Stimulated activated CD8-positive, alpha-beta memory T cell treated with anti-CD3 and anti-CD28 coated beads, Interleukin-12 subunit alpha, Interleukin-12 subunit beta, amount 100 ng/mL, for 1 hour (primary cell): ENCODE measurements around the gene PRMT7.

Experiments used
- DNase-seq: peaks from one replicate; pipeline ENCODE4 v3.0.0-alpha.2; 2020; ENCODE audit warnings: low read depth

The PRMT7 gene

GRCh38 chr16:68310774-68311511 is at the start of gene PRMT7, which contains the start of gene SLC7A6OS:
PRMT7 (plus strand) TSS chr16:68311019; CDS start chr16:68315980, 4,961 bp downstream.
SLC7A6OS (minus strand) TSS chr16:68310946; CDS start chr16:68310926, 20 bp downstream.
- peak; percentile 82 for DNase-seq

GRCh38 chr16:68263559-68264127 is 47.2 kb upstream of the PRMT7 start:
- DNase-seq: no peak

DNA sequence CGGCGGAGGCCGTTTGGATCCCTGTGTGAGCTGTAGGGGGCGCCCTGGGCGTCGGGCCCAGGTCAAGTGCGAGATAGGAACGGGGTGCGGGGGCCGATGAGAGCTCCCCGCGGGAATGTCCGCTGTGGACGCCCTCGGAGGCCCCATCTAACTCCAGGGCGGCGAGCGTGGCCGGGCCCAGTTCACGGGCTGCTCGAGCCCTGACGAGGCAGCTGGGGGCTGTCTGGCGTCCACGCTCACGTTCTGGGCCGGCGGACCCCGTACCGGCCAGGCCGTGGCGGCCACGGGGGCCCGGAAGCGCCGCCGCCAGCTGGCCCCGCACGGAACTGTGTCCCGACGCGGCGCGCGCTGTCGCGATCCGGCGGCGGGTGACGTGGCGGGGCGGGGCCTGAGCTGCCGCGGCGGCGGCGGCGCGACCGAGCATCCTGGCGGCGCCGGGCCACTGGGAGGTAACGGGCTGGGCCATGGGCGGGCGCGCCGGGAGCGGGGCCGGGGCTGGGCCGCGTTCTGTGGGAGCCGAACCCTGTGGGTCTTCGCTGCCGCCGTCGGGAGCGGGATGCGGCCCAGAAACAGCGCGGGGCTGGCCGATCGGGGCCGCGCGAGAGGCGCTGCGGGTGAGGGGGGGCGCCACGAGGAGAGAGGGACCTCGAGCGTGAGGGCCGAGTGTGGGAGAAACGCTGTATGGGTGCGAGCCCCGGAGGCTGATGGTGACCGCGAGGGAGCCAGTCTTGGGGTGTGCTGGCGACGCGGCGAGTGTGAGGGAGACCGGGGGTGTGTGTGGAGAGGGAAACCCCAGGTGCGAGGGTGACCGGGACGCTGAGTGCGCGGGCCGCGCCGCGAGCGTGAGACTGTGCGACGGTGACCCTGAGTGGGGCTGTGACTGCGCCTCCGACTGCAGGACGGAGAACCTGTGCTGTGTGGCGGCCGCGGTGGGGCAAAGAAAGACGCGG is 46.4 kb upstream of the PRMT7 start, which contains the start of gene SLC7A6:
Gene SLC7A6 (plus strand): TSS at position 399 of the 950 bp plus-strand sequence. CDS start 10,201 bp downstream, outside the sequence.
- peak; percentile 62 for DNase-seq

- no peak for DNase-seq
Observed at GRCh38 chr16:68265078-68265920, 45.5 kb upstream of the PRMT7 start.

- DNase-seq: no peak
Observed at GRCh38 chr16:68267612-68268405, 43.0 kb upstream of the PRMT7 start.

DNA sequence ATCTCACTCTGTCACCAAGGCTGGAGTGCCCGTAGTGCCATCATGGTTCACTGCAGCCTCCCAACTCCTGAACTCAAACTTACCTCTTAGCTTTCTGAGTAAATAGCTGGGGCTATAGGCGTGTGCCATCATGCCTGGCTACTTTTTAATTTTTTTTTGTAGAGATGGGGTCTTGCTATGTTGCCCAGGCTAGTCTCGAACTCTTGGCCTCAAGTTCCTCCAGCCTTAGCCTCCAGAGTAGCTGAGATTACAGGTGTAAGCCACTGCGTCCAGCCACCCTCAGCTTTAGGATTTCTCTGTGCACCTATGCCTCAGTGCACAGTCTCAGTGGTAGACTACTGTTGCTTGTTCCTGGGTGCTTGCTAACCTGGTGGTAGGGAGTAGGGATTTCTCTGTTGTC is 41.0 kb upstream of the PRMT7 start:
- no peak for DNase-seq

- no peak for DNase-seq
Observed at GRCh38 chr16:68270353-68270752, 40.5 kb upstream of the PRMT7 start.

- no peak for DNase-seq
Observed at GRCh38 chr16:68272507-68273209, 38.2 kb upstream of the PRMT7 start.

DNA sequence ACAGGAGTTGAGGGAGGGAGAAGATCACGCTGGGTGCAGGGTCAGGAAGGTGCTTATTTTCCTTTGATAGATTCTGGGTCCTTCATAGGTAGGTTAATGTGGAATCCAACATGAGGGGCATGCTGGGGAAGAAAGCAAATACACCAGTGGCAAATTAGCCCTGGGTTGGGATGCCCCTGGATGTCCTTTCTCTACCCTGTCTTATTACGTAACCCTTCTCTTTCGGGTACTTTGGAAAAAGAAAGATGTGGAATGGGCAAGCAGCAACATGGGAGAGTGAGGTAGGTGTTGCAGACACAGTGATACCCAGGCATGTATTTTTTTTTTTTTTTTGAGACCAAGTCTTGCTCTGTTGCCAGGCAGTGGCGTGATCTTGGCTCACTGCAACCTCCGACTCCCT is 37.4 kb upstream of the PRMT7 start:
- no peak for DNase-seq

DNA sequence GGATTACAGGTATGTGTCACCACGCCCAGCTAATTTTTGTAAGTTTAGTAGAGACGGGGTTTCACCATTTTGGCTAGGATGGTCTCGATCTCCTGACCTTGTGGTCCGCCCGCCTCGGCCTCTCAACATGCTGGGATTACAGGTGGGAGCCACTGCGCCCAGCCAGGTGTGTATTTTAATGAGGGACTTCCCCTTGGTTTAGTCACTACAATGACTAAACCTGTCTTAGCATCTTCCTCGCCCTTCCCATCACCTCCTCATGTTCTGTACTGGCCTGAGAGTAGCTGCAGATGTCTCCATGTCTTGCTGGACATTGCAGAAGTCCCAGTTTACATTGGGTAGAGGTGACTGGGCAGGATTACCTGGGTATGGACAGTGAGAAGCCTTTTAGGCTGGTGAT is 36.9 kb upstream of the PRMT7 start:
- DNase-seq: no peak

DNA sequence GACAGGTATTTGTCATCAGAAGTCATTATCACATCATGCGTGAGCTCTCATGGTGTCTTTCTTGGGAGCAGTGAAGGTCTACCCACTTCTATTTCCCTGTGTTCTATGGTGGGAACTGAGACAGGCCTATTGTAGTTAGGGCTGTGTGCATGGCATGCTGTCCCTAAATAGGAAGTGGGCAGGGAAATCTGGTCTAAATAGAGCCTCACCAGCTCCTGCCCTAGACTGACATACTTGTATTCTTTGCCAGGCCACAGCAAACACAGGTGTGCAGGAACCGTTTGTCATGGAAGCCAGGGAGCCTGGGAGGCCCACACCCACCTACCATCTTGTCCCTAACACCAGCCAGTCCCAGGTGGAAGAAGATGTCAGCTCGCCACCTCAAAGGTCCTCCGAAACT is 36.4 kb upstream of the PRMT7 start:
- no peak for DNase-seq

DNA sequence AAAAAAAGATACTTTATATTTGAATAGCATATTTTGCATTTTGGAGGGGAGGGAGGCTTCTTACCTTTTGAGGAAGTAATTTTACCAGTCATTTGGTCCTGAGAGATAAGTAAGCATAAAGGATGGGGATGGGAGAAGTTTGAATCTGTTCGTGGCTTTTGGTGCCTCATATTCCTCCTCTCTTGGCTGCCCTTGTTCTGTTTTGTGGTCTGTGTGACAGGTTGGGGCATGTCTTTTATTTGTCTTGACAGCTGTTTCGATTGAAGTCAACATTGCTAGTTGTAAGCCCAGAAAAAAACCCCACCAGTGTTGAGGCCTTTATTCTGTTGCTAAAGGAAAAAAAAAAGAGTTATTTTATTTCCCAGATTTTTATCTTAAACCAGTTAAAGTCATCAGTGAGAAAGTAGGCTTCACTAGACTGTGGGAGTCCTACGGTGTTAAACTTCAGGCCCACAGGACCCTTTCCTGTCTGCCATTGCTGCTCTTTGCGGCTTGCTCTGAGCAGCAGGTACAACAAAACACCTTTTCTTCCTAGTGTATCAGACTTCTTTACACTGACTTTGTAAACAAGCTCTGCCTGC is 35.1 kb upstream of the PRMT7 start:
- no peak for DNase-seq

GRCh38 chr16:68276223-68276622 is 34.6 kb upstream of the PRMT7 start:
- DNase-seq: no peak

DNA sequence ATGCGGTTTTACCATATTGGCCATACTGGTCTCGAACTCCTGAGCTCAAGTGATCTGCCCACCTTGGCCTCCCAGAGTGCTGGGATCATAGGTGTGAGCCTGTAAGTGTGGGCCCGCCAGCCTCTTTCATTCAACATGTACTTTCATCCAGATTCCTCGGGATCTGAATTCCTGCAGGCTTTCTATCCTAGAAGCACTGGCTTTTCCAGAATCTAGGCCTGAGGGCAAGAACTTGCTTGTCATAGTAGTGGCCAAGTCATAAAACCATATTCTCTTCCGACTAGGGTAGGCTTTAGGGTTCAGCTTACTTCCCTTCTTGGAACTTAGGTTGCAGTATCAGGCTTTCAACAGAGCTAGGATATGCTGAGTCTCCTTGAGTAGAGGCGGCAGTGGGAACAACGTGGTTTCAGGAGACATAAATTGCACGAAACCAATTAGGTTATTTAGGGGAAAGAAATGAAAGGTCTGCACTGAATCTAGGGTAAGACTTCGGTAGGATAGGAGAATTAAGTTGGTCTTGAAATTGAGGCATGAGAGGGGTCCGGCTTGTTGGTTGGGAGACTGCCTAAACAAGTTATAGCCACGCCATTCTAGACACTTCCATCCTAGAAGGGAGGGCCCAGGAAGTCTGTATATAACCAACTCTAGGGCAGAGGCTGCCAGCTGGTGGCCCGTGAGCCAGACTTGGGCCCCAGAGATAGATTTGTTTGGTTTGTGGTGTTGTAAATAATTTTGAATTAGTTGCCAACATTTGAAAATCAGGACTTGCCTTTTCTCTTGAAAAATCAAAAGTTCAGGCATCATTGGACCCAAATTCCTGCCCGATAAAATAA is 30.9 kb upstream of the PRMT7 start:
- no peak for DNase-seq

DNA sequence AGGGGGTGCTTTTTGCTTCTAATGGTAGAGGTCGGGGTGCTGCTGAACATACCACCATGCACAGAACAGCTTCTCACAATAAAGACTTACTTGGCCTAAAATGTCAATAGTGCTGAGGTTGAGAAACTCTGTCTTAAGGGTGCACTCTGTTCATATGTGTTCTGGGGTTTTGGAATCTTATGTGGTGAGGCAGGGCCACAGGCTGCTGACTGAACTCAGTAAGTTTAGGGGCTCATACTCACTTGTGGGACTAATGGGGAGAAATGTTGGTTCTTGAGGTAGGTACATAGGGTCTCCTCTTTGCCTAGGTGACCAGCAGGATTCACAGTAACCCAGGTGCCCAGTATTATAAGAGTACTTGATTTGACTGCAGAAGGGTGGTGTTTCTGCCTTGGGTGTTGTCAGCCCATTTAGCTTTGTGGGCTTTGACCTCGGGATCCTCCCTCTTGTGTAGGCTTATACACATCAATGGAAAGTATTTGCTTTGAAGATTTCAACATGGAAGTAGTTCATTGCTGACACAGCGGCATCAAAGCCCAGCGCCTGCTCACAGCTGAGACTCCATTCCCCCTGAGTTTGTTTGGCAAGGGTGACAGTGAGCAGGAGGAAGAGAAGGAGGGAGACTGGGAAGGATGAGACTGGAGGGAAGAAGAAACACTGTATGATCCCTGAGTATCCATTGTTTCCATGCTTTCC is 29.3 kb upstream of the PRMT7 start:
- no peak for DNase-seq

DNA sequence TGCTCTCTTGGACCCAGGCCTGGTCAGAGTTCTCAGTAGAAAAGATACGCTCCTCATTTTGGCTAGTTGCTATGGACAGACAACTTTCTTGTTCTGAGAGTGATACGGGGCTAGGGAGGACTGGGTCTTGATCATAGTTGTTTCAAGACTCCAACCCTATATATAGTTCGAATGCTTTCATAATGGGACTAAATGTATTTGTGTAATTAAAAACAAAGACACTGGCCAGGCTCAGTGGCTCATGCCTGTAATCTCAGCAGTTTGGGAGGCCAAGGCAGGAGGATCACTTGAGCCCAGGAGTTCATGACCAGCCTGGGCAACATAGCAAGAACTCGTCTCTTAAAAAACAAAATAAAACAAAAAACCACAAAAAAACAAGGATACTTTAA is 28.8 kb upstream of the PRMT7 start:
- DNase-seq: no peak

GRCh38 chr16:68283346-68283745 is 27.5 kb upstream of the PRMT7 start:
- no peak for DNase-seq
